Fibroblast of skin of back (primary cell): Measurements from ENCODE around the gene UCHL5.
"Not testable (repeated sequence)": the region's sequence is repeated elsewhere in the genome, so short reads cannot be mapped to it uniquely, and the experiment has no call there.

ENCODE experiments used
- DNase-seq: peaks from one replicate; pipeline ENCODE4 v3.0.0-alpha.2; 2013

Gene UCHL5

DNA sequence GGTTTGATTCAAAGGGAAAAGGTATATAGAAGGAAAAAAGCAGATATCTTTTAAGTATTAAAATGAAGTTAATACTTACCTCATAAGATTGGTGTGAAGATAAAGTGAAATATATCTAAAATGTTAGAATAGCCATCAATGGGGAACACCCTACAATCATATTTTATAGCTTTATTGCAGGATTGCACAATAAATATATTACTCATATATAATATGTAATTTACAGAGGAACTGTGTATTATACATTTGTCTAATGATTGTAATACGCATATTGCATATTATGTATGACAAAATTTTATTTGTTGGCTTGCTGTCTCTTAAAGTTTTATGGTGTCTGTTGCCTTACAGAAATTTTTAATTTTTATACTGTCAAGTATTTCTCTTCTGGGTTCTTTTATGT, 47.8 kb downstream of the UCHL5 start:
- no peak for DNase-seq

DNA sequence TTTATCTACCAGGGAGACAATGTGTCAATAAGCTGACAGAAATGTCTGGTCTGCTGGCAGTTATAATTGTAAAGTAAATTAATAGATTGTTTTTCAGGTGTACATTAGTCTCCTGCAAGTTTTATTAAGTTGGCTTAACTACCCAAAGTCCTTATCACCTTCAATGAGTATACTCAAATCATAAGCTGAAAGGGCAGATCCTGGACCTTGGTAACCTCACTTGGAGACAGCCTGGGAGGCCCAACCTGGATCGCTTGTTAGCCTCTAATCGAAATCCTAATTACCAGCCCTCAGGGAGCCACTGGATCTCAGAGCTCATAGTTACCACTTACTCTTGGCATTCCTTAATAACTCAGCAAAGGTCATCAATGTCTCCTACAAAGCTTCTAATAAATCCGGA, 49.7 kb downstream of the UCHL5 start:
- no peak for DNase-seq

DNA sequence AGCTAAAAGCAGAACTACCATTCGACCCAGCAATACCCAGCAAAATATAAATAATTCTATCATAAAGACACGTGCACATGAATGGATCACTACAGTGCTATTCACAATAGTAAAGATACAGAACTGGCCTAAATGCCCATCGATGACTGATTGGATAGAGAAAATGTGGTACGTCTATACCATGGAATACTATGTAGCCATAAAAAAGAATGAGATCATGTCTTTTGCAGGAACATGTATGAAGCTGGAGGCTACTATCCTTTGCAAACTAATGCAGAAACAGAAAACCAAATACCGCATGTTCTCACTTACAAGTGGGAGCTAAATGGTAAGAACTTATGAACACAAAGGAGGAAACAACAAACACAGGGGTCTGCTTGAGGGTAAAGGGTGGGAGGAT, 53.4 kb downstream of the UCHL5 start:
- DNase-seq: no peak

GRCh38 chr1:192998536-192998935, 60.6 kb downstream of the UCHL5 start:
- DNase-seq: no peak

GRCh38 chr1:192994141-192994540, 65.0 kb downstream of the UCHL5 start:
- no peak for DNase-seq

- peak; percentile 73 for DNase-seq
Measured at GRCh38 chr1:192993426-192994085, 65.6 kb downstream of the UCHL5 start.

GRCh38 chr1:192986748-192987334, 72.3 kb downstream of the UCHL5 start:
- DNase-seq: not testable (repeated sequence)

DNA sequence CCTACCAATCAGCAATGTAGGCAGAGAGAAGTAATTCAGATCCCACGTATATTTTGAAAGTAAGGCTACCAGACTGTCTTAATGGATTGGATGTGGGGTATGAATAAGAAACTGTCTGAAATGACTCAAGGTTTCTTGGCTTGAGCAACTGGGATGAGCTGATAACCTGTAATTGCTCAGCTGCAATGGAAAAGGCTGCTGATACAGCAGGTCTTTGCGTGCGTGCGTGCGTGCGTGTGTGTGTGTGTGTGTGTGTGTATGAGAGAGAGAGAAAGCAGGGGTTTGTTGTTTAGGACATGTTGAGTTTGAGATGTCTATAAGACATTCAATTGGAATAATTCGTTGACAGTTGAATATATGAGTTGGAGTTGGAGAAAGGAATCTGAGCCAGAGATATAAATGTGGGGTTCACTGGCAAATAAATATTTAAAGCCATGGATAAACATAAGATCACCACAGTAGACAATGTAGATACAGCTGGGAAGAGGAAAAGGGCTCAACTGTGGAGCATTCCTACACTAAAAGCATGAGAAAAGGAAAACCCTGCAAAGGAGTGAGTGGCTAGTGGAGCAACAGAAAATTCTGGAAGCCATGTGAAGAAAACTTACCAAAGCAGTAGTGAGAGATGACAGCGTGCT, 72.9 kb downstream of the UCHL5 start:
- DNase-seq: no peak

GRCh38 chr1:192984080-192984479, 75.1 kb downstream of the UCHL5 start:
- no peak for DNase-seq

DNA sequence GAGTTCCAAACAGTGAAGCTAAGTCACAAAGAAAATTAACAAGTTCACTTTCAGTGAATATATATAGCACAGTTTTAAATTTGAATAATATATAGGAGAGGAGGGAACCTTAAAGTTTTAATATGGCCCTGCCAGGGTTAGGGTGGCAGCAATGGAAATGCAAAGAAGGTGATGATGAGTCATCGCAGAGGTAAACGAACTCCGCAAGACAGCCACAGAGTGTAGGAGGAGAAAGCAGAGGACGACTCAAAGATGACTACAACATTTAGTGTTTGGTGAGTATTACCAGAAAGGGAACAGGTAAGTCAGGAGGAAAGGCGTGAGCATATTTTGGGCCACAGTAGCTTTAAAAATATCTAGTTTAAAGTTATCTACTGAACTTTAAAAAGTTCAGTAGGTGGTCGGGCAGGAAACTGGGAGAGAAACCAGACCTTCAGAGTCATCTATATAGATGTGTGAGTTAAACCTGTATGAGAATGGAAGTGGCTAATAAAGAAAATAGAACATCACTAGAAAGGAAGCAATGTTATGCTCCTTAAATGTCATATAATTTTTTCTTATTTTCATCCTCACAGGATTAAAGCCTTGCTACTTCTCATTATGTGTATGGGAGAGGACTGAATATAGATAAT, 75.7 kb downstream of the UCHL5 start:
- no peak for DNase-seq

DNA sequence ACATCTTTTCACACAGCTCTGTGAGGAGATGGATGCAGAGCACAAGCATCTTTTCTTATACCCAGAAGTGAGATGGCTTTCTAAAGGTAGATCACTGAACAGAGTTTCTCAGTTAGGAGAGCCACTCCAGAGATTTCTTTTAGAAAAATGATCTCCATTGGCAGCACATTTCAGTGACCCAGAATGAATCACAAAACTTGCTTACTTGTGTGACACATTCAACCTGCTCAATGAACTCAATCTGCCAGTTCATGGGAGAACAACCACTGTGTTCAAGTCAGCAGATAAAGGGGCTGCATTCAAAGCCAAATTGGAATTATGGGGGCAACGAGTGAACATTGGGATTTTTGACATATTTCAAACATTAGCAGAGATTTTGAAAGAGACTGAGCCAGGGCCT, 78.3 kb downstream of the UCHL5 start:
- DNase-seq: no peak

- not testable (repeated sequence) for DNase-seq
Measured at GRCh38 chr1:192980334-192980733, 78.8 kb downstream of the UCHL5 start.

- DNase-seq: peak; percentile 8
Measured at GRCh38 chr1:192979542-192979941, 79.6 kb downstream of the UCHL5 start.

GRCh38 chr1:192978195-192978710, 80.9 kb downstream of the UCHL5 start:
- no peak for DNase-seq

GRCh38 chr1:192977089-192977706, 82.0 kb downstream of the UCHL5 start:
- no peak for DNase-seq

DNA sequence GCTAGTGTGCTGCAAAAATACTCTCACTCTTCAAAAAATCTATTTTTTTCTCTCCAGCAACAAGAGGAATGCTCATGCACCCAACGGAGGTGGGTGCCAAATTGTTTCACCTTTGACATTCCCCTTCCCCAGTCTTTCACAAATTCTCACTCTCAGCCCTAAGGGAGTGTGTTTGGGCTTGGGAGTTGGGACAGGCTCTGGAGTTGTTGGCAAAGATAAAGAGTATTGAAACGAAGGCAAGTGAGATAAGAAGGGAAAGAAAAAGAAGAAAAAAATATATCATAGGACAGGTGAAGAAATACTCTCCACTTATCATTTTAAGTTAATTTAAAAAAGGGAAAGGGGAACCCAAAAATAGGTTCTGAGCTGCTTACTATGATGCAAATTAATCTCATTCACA, 82.6 kb downstream of the UCHL5 start:
- DNase-seq: no peak

- peak; percentile 44 for DNase-seq
Measured at GRCh38 chr1:192974701-192975100, 84.5 kb downstream of the UCHL5 start.

DNA sequence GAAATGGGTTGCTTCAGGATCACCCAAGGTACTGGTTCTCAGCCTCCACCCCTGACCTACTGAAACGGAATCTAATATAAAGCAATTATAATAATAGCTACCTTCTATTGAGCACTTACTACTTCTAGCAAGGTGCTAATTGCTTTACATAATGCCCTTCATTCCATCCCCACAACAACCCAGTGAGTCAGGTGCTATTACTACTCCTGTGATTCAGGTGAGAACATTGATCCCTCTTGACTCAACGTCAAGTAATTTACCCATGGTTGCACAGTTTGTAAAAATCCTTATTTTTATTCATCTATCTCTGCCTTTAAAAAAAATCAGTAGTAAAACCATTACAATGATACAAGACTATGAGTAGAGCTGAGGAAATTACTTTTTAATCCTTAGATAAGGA, 85.2 kb downstream of the UCHL5 start:
- no peak for DNase-seq

DNA sequence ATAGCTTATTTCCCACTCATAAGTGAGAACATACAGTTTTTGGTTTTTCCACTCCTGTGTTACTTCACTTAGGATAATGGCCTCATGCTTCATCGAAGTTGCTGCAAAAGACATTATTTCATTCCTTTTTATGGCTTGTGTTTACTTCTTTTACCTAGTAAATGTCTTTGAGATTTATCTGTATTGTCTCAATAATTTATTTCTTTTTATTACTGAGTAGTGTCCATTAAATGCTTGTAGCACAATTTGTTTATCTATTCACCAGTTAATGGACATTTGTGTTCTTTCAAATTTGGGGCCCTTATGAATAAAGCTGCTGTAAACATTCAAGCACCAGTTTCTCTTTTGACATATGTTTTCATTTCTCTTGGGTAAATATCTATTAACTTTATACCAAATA, 86.0 kb downstream of the UCHL5 start:
- DNase-seq: no peak

- DNase-seq: no peak
Measured at GRCh38 chr1:192969091-192969490, 90.1 kb downstream of the UCHL5 start.

DNA sequence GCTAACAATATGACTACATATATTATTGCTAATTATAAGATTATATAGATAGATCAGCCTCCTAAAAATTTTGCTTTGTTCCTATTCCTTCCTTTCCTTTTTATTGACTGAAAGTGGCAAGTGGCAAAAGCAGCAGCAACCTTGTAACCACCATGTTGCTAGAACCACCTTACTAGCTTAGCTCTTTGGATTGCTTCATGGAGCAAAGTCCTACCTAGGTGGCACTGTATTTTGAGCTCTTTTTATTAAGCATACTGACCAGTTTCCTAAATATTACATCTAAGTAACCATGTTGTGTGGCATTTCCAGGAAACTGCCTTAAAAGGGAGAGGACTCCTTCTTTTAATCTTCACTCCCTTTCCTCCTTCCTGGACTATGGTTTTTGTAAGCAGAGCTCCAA, 90.8 kb downstream of the UCHL5 start:
- DNase-seq: no peak

- DNase-seq: peak; percentile 16
Measured at GRCh38 chr1:192967901-192968300, 91.3 kb downstream of the UCHL5 start.
